Measurements from ENCODE around the gene TXNRD1. TPM values are rescaled to one million over a fixed set of nuclear protein-coding genes. Genes with fewer than 3 reads are reported as not detected.

TXNRD1 gene
- total and polyA plus RNA-seq, 7 donors, result 55.9 to 188 (median 121) TPM

DNA sequence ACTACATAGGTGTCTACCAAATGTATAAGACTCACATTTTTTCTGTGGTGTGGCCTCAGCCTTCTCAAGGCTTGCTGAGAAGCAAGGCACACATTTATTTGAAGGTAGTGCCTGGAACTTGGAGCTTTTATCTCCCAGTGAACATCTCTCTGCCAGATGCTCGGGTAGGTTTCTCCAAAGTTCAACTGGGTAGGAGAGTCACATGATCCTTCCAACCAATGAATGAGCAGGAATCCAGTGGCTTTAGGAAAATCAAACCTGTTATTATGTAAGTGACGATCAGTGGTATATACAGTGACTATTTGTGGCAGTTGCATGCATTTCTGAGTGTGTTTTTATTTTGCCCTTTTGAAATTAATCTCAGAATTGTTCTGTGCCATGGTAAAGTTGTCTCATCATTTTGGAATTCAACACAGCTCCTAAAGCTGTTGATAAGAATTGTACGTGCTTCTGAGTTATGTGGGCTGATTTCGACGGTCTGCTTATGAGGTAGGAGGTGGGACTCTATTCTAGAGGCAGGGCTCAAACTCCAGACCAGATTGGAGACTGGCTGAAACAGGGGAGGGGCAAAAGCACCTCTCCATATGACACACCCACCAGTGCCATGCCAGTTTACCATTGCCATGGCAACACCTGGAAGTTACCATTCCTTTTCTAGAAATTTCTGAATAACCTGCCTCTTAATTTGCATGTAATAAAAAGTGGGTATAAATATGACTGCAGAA is 145.6 kb downstream of the TXNRD1 start:
- no peak for TF ChIP-seq POLR2A (IDR thresholded peaks at IDR 0.05)
- DNase-seq, result peak; percentile 11
- intact Hi-C loops (cut with DNase I), result no loop called here
- peaks cover 0 to 10% (median 2%) of the 10 kb centered on the region in 4 donors for H3K4me1 ChIP-seq
- 57 to 88% methylated on average over 5 of the region's 5 CpGs for WGBS, 2 donors
- no peaks in the 10 kb centered on the region for H3K27me3 ChIP-seq
- H3K9me3 ChIP-seq, result peaks cover 0 to 4% (median 0%) of the 10 kb centered on the region in 4 donors
- H3K27ac ChIP-seq, result peak overlapping the region in 1 of 4 donors; percentile 10
- H3K36me3 ChIP-seq, result no peaks in the 10 kb centered on the region
- H3K4me3 ChIP-seq, result no peak overlapping the region

DNA sequence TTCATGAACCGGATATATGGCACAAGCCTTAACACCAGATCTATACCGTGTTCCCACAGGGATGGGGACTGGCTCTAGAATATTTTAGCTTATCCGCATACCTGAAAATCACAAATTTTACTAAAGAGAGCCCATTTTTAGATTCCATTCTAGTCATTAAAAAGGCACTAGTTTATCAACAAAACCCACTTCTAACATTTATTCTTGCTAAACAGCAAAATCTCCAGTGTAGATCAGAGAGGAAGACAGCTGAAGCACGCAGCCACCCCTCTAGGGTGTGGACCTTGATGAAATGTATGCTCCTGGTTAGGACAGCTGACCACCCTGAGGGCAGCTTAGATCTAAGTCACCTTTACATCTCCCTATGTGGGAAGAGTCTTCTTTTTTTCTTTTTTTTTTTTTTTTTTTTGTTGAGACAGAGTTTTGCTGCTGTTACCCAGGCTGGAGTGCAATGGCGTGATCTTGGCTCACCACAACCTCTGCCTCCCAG is 150.4 kb downstream of the TXNRD1 start:
- intact Hi-C loops (cut with DNase I), result no loop called here
- H3K27ac ChIP-seq, result no peak overlapping the region
- 98 to 99% methylated on average over 5 of the region's 5 CpGs for WGBS, 2 donors
- peak; percentile 7 for DNase-seq
- H3K9me3 ChIP-seq, result peaks cover 0 to 8% (median 1%) of the 10 kb centered on the region in 4 donors
- H3K4me1 ChIP-seq, result peaks cover 0 to 14% (median 2%) of the 10 kb centered on the region in 4 donors
- no peak overlapping the region for H3K4me3 ChIP-seq
- H3K36me3 ChIP-seq, result no peaks in the 10 kb centered on the region
- H3K27me3 ChIP-seq, result no peaks in the 10 kb centered on the region
- no peak for TF ChIP-seq EP300 (IDR thresholded peaks at IDR 0.05)
- TF ChIP-seq, protein P1, sequence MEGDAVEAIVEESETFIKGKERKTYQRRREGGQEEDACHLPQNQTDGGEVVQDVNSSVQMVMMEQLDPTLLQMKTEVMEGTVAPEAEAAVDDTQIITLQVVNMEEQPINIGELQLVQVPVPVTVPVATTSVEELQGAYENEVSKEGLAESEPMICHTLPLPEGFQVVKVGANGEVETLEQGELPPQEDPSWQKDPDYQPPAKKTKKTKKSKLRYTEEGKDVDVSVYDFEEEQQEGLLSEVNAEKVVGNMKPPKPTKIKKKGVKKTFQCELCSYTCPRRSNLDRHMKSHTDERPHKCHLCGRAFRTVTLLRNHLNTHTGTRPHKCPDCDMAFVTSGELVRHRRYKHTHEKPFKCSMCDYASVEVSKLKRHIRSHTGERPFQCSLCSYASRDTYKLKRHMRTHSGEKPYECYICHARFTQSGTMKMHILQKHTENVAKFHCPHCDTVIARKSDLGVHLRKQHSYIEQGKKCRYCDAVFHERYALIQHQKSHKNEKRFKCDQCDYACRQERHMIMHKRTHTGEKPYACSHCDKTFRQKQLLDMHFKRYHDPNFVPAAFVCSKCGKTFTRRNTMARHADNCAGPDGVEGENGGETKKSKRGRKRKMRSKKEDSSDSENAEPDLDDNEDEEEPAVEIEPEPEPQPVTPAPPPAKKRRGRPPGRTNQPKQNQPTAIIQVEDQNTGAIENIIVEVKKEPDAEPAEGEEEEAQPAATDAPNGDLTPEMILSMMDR (IDR thresholded peaks at IDR 0.05), result no peak
- TF ChIP-seq POLR2A (IDR thresholded peaks at IDR 0.05), result no peak
- TF ChIP-seq POLR2AphosphoS5 (IDR thresholded peaks at IDR 0.05), result no peak

DNA sequence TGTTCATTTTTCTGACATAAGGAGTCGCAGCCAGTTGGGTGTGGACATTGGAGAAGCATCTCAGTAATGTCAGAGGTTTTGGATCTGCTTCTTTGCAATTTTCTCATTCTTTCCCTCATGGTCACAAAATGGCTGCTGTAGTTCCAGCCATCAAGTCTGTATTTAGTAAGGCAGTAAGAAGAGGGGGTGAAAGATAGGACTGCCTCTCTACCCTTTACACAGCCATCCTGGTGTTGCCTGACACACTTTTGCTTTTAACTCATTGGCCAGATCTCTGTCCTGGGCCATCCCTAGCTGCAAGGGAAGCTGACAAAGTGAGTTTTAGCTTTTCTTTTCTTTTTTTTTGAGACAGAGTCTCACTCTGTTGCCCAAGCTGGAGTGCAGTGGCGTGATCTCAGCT is 154.1 kb downstream of the TXNRD1 start:
- 81 to 95% methylated on average over 2 of the region's 2 CpGs for WGBS, 2 donors

DNA sequence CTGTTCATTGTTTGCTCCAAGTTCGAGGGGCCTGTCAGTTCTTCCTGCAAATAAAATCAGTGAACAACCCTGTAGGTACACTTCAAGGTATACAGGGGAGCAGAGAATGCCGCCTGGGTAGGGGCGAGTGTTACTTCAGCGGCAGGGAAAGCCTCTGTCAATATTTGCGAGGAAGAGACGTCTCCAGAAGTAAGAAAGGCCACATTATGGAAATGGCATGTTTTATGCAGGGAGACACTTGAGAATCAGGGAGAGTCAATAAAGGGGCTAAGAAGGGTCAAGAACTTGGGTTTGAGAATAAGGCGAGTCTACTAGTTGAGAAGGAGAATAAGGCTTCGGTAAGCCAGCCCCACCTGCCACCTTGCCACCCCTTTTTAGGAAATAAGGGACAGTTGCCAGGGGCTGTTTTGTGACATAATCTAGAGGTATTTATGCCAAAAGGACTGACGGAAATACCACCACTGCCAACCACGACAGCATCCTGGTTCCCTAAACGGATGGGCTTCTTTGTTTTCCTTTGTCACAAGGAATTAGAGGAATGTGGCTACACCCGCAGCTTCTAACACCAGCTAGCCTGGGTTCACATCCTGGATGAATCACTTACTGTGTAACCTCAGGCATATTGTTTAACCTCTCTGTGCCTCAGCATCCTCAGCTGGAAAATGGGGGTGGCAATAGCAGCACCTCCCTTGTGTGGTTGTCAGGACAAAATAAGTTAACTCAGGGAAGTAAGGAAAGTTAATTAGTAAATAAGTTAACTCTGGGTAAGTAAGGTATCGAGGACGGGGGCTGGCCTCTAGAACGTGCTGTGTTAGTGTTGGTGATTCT is 155.7 kb downstream of the TXNRD1 start:
- no peaks in the 10 kb centered on the region for H3K36me3 ChIP-seq
- no peaks in the 10 kb centered on the region for H3K27me3 ChIP-seq
- no peak overlapping the region for H3K4me3 ChIP-seq
- H3K9me3 ChIP-seq, result peaks cover 0 to 8% (median 1%) of the 10 kb centered on the region in 4 donors
- intact Hi-C loops (cut with DNase I), result no loop called here
- no peak overlapping the region for H3K27ac ChIP-seq
- 33 to 62% methylated on average over 15 of the region's 15 CpGs for WGBS, 2 donors
- TF ChIP-seq, protein P1 (IDR thresholded peaks at IDR 0.05), result no peak
- TF ChIP-seq POLR2A (IDR thresholded peaks at IDR 0.05) (no peak), POLR2AphosphoS5 (IDR thresholded peaks at IDR 0.05) (no peak), EP300 (IDR thresholded peaks at IDR 0.05) (no peak)
- DNase-seq, result no peak
- H3K4me1 ChIP-seq, result peaks cover 0 to 8% (median 0%) of the 10 kb centered on the region in 4 donors

More for the DNA sequence above, 154.1 kb downstream of the TXNRD1 start:
- TF ChIP-seq EP300 (IDR thresholded peaks at IDR 0.05) (no peak), POLR2AphosphoS5 (IDR thresholded peaks at IDR 0.05) (no peak), POLR2A (IDR thresholded peaks at IDR 0.05) (no peak)
- TF ChIP-seq, protein P1 (IDR thresholded peaks at IDR 0.05), result no peak
- H3K36me3 ChIP-seq, result no peaks in the 10 kb centered on the region
- intact Hi-C loops (cut with DNase I), result no loop called here
- peaks cover 0 to 8% (median 1%) of the 10 kb centered on the region in 4 donors for H3K9me3 ChIP-seq
- DNase-seq, result no peak
- no peak overlapping the region for H3K27ac ChIP-seq
- H3K27me3 ChIP-seq, result no peaks in the 10 kb centered on the region
- H3K4me3 ChIP-seq, result no peak overlapping the region
- peaks cover 0 to 8% (median 0%) of the 10 kb centered on the region in 4 donors for H3K4me1 ChIP-seq
